Effector CD8-positive, alpha-beta T cell (primary cell): ENCODE results near the gene TMC7.
"Not testable (repeated sequence)": the region's sequence is repeated elsewhere in the genome, so short reads cannot be mapped to it uniquely, and the experiment has no call there.

ENCODE experiments used
- DNase-seq: peaks from one replicate; lab custom pipeline; 2025; lab: John Stamatoyannopoulos, UW

Gene TMC7

GRCh38 chr16:18979936-18980335, 3.8 kb upstream of the TMC7 start:
- DNase-seq: no peak

GRCh38 chr16:18984435-18985005, 786 bp downstream of the TMC7 start:
- no peak for DNase-seq

- DNase-seq: not testable (repeated sequence)
Measured at GRCh38 chr16:18985256-18985655, 1.5 kb downstream of the TMC7 start.

GRCh38 chr16:18991731-18992130, 8.0 kb downstream of the TMC7 start:
- not testable (repeated sequence) for DNase-seq

- not testable (repeated sequence) for DNase-seq
Measured at GRCh38 chr16:18993531-18993930, 9.8 kb downstream of the TMC7 start.

GRCh38 chr16:18994181-18994580, 10.4 kb downstream of the TMC7 start:
- DNase-seq: not testable (repeated sequence)

GRCh38 chr16:18995406-18995805, 11.7 kb downstream of the TMC7 start:
- not testable (repeated sequence) for DNase-seq

GRCh38 chr16:18996536-18996935, 12.8 kb downstream of the TMC7 start:
- DNase-seq: not testable (repeated sequence)

GRCh38 chr16:18997001-18997400, 13.3 kb downstream of the TMC7 start:
- not testable (repeated sequence) for DNase-seq

- no peak for DNase-seq
Measured at GRCh38 chr16:18999045-18999393, 15.3 kb downstream of the TMC7 start.

GRCh38 chr16:19001788-19002187, 18.1 kb downstream of the TMC7 start:
- DNase-seq: no peak

GRCh38 chr16:19003935-19004334, 20.2 kb downstream of the TMC7 start:
- DNase-seq: no peak

- DNase-seq: no peak
Measured at GRCh38 chr16:19005561-19006445, 22.1 kb downstream of the TMC7 start.

GRCh38 chr16:19006446-19007315, 22.9 kb downstream of the TMC7 start:
- no peak for DNase-seq

- DNase-seq: no peak
Measured at GRCh38 chr16:19008245-19009169, 24.8 kb downstream of the TMC7 start.

- DNase-seq: no peak
Measured at GRCh38 chr16:19011169-19011731, 27.5 kb downstream of the TMC7 start.

- DNase-seq: no peak
Measured at GRCh38 chr16:19014461-19014860, 30.7 kb downstream of the TMC7 start.

GRCh38 chr16:19017179-19017578, 33.4 kb downstream of the TMC7 start:
- DNase-seq: no peak

- no peak for DNase-seq
Measured at GRCh38 chr16:19020689-19021088, 37.0 kb downstream of the TMC7 start.

GRCh38 chr16:19021747-19022146, 38.0 kb downstream of the TMC7 start:
- DNase-seq: no peak

GRCh38 chr16:19027416-19027815, 43.7 kb downstream of the TMC7 start:
- DNase-seq: no peak
